ENCODE data around the gene PRR5L.

PRR5L gene

GRCh38 chr11:36407356-36407755 is 111.3 kb downstream of the PRR5L start:
- DNase-seq = no peak

- no peak for DNase-seq
These were observed 112.5 kb downstream of the PRR5L start for GRCh38 chr11:36408498-36409136.

- DNase-seq = no peak
These were observed 113.2 kb downstream of the PRR5L start for GRCh38 chr11:36409152-36409816.

GRCh38 chr11:36411202-36411640 is 115.1 kb downstream of the PRR5L start:
- DNase-seq = no peak

DNA sequence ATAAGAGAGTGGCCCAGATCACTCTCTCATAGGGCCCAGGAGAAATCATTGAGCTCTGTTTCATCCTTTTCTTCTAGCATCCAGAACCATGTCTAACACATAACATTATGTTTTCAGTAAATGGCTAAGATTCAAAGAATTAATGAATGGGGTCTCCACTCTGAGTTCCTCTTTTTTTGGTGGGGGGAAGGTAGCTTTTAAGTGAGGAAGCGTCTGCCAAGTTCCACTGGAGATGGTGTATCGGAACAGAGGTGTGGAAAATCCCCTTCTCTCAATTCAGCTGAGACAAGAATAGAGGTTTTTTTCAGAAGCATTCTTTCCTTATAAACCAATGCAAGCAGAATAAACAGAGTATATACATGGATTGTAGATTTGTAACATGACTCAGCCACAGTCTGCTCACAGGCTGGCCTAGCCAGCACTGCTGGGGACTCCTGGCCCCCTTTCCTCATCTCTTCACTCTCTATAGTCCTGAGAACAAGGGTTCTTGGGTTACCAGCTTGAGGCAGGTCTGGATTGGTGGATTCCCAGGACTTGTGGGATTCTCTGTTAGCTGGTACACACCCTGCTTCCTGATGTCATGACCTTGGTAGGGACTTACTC is 116.8 kb downstream of the PRR5L start:
- no peak for DNase-seq

DNA sequence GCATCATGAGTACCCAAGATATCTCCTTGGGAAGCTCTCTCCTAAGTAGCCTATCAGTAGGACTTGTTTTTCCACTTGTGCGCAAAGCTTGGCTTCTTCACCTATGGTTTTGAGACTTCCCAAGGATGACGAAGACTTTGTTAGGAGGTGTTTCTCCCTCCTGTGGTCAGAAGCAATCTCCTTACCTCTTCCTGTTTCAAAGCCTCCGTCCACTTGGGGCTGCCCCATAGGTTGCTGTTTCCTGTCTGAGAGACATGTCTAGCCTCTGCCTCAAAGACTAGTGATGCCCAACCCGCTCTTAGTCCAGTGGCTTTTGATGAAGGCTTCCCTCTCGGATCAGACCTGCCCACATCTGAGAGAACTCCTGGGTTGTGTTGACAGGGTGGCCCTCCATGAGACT is 121.1 kb downstream of the PRR5L start:
- DNase-seq = no peak

GRCh38 chr11:36419791-36420424 is 123.8 kb downstream of the PRR5L start:
- no peak for DNase-seq

- DNase-seq = no peak
These were observed 125.6 kb downstream of the PRR5L start for GRCh38 chr11:36421546-36422155.

DNA sequence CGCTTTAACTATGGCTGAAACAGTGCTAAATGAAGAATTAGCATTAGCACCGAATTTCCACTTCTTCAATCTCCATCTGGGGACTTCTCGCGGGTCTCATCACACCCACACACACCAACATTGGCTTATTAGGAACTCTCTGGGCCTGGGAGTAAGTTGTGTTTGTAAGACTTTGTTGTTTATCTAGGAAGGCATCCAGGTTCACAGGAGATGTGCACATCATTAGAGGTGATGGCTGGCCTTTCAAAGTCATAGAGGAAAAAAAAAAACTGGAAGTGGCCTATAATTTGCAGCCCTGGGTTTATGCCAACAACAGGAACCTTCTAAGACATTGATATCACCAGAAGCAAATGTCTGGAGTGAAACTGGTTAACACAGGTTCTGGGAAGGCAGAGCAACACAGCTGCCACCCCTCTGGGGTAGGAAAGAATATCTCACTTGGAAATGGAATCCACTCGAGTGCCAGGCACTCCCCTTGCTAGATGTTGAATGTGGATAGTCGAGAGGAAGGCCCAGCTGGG is 129.5 kb downstream of the PRR5L start:
- DNase-seq = peak; percentile 52

DNA sequence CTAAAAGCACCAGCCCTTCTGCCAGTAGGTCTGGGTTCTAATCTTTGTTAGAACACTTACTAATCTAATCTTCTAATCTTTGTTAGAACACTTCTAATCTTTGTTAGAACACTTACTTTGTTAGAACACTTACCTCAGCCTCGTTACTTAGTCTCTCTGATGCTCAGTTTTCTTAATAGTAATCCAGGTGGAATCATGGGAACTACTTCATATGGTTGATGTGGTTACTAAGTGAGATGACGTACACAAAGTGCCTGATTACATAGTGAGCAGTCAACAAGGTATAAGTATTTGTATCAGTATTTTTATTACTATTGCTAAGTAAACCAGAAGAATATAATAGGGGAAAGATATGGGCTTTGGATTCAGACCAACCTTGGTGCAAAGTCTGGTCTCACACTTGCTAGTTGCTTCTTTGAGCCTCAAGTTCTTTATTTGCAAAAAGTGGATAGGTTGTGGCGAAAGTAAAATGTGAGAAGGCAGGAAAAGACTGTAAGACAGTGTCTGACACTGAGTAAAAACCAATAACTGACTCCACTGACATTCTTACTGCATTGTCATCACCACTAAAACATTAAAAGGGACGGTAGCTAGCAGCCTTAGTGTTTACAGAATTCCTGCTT is 130.2 kb downstream of the PRR5L start:
- peak; percentile 17 for DNase-seq

GRCh38 chr11:36427079-36427478 is 131.0 kb downstream of the PRR5L start:
- no peak for DNase-seq

- DNase-seq = no peak
These were observed 131.8 kb downstream of the PRR5L start for GRCh38 chr11:36427876-36428275.

DNA sequence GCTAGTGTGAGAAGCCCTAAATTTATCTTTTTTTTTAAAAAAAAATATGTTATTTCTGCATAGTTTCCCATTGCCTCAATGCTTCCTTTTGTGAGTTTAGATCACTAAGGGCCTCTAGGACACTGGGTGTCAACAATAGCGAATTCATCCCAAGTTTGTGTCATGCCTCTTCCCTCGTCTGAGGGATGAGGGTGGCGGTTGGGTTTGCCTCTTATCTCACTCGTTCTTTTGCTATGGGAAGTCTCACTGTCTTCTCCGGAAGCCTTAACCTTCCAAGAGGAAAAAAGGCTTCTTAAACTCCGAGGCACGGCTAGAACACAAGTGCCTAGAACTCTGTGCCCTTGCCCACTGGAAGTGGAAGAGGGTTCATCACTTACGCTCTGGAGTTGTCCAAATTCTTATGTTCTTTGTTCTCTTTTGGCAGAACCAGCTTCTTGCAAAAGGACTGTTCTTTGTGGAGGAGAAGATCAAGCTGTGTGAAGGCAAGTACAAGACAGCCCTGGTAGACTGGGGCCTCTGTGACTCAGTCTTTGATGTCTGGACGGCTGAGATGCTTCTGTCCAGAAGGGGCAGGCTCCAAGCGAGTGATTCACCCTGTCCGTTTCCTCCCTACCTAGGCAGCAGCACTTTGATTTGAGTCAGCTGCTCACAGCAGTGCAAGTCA is 135.5 kb downstream of the PRR5L start:
- DNase-seq = no peak

DNA sequence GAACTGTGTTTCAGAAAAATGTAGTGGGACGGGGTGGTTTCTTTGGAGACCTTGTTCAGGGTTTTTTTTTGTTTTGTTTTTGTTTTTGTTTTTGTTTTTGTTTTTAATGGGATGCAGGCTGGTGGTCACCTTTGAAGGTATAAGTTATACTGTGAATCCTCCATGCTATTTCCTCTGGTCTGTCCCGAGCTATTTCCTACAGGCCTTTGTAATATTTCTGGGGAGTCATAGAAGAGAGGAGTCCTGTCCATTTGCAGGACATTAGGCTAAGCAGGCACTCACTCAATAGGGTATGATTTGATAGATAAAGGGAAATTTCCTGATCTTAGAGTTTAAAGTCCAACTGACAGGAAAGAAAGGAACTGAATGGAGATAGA is 136.0 kb downstream of the PRR5L start:
- no peak for DNase-seq

- no peak for DNase-seq
These were observed 136.7 kb downstream of the PRR5L start for GRCh38 chr11:36432738-36433137.

DNA sequence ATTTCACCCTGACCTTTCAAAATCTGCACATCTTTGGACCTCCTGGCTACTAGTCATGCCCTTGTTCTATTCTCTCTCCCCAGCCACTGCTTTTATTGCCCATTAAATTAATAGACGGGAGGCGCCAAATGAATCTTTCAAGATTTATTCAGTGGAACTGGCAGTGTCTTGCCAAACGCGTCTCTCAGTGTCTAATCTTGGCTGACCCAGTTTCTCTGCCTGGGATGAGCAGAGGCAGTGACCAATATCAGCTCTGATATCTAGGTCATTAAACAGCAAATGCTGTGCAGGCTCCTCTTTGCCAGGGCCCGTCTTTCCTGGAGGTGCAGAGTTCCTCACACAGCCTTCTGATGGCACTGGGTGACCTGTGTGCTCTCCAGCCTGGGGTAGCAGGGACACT is 140.0 kb downstream of the PRR5L start:
- no peak for DNase-seq

GRCh38 chr11:36436589-36436988 is 140.5 kb downstream of the PRR5L start:
- DNase-seq = no peak

DNA sequence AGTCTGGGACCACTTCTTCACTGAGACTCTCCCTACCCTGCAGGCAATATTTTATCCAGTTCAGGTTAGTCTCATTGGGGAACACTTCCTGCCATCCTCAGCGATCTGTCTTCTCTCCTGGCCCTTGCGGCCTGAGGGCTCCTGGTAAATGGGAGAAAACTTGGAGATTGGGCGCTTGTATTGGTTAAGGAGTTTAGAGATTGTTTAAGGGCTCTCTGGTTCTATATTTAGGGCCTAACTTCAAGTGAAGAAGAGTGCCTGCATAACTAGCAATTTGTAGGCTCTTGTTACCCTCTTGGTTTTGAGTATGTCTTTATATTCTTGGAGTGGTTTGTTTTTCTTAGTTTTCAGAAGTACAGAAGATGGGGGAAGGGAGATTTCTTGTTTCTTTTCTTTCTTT is 141.3 kb downstream of the PRR5L start:
- DNase-seq = peak; percentile 80

GRCh38 chr11:36438126-36438525 is 142.0 kb downstream of the PRR5L start:
- DNase-seq = peak; percentile 21

- DNase-seq = no peak
These were observed 145.6 kb downstream of the PRR5L start for GRCh38 chr11:36441610-36442208.

GRCh38 chr11:36443661-36444060 is 147.6 kb downstream of the PRR5L start:
- no peak for DNase-seq

- no peak for DNase-seq
These were observed 150.0 kb downstream of the PRR5L start for GRCh38 chr11:36446135-36446534.

All from DMS79 treated with DMSO at 0.1 percent for 48 hours (cell line).